Eye (tissue), 1 donor: Measurements from ENCODE around the gene TBC1D1.

Experiments
- DNase-seq: peaks from one replicate; pipeline ENCODE4 v3.0.0-alpha.2; 2015

The TBC1D1 gene

DNA sequence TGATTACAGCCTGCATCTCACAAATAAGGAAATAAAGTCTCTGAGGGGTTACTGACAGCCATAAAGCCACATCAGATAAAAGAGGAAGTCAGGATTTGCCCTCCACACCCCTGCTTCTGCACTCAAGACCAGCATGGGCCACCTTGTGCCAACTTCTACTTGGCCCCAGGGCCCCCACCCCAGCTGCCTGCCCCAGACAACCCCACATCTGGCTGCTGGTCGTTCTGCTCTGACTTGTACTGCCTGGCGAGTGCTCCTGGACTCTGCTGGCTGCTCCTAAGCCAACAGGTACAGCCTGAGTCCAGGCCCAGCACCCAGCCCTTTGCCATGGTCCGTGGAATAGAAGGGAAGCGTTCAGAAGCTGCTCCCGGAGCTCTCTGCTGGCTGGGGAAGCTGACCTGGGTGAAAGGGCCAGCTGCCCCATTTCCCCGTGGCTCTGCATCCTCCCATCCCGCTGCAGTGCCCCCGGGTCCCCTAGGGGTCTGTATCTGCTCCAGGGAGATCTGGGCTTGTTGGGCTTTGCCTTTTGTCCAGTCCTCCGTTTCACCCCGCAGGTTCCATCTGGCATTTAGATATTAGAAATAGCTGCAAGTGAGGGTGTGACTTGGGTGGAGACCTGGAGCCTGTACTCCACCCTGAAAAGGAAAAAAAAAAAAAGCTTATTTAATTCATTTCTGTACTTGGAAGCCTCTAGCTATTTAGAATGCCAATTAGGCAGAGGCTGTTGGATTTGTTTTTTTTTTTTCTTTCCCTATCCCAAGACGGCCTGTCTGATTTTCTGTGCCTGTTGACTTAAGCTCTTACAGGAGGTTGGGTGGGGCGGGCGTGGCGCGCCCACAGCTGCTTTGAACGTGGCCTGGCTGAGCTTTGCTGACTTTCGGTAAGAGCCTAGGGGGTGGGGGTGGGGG lies 264.1 kb downstream of the TBC1D1 start:
- DNase-seq, result no peak

- no peak for DNase-seq
Measured at GRCh38 chr4:38155589-38156294, 264.9 kb downstream of the TBC1D1 start.

- DNase-seq, result no peak
Measured at GRCh38 chr4:38157592-38157991, 266.7 kb downstream of the TBC1D1 start.

- DNase-seq, result peak; percentile 67
Measured at GRCh38 chr4:38160487-38161207, 269.8 kb downstream of the TBC1D1 start.

DNA sequence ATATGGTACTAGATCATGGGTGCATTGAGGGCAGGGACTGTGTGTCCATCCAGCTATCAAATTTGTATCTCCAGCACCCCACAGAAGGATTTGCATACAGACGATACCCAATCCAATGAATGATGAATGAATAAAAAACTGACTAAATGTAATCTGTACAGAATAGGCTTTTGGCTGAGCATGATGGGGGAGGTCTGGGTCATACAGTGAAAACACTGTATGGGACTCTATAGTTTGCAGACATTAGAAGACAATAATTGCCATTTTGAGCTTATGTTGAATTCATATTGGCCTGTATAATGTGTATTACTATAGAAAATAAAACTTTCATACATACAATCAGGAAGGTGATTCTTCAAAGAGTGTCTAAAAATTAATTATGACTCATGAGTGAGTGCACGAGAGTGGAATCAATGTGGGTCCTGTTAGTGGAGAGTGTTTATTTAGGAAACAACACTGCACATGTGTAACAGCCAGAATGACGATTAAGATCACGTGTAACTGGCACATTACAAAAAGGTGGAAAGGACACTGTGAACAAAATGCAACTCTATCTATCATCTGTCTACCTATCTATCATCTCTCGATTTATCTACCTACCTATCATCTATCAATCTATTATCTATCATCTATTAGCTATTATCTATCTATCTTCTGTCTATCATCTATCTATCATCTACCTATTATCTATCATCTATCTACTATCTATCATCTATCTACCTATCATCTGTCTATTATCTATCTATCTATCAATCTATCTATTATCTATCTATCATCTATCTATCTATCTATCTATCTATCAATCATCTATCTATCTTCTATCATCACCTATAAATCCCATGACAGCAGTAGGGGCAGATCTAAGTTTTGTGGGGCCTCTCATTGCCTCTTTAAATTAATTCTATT lies 270.6 kb downstream of the TBC1D1 start:
- DNase-seq, result no peak

GRCh38 chr4:38162240-38162784 lies 271.4 kb downstream of the TBC1D1 start:
- no peak for DNase-seq

DNA sequence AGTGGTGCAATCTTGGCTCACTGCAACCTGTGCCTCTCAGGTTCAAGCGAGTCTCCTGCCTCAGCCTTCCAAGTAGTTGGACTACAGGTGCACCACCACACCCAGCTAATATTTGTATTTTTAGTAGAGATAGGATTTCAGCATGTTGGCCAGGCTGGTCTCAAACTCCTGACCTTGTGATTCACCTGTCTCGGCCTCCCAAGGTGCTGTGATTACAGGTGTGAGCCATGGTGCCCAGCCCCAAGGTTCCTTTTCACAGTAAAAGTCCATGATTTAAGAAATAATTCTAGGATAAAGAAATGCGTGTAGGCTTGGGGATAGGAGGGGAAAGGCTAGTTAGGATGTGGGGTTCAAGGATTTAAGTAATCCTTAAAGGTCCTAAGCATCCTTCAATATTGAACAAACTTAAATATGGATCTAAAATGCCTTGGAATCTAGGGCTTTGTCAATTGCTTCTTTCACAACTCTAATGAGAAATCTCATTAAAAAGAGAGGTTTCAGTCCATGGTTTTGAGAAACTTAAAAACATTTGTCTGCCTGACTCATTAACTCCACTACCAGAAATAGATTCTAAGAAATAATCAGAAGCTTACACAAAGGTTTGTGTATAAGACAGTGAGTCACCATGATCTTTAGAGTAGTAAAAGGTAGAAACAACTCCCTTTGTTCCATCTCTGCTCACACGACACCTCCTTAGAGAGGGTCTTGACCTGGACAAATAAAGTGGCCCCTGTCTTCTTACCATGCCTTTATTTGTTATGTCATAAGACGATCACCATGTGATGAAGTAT lies 272.5 kb downstream of the TBC1D1 start:
- no peak for DNase-seq

GRCh38 chr4:38164346-38164745 lies 273.5 kb downstream of the TBC1D1 start:
- DNase-seq, result no peak

DNA sequence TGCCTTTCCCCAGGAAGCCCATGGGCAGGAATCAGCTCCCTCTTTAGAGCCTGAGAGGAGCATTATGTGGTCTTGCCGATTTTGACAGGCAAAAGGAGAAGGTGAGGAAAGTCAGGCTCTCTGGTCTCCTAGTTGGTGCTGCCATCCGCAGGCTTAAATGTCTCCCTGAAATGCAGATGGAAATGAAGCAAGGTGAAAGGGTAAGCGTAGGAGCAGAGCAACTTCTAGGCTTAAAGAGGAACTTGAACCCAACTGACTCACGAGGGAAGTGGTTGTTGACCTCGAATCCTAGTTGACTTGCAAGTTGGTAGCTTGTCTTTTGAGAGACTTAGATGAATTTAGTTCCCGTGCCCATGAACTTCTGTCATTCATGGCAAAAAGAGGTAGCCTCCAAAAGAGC lies 275.2 kb downstream of the TBC1D1 start:
- no peak for DNase-seq

GRCh38 chr4:38166768-38167167 lies 275.9 kb downstream of the TBC1D1 start:
- DNase-seq, result no peak

DNA sequence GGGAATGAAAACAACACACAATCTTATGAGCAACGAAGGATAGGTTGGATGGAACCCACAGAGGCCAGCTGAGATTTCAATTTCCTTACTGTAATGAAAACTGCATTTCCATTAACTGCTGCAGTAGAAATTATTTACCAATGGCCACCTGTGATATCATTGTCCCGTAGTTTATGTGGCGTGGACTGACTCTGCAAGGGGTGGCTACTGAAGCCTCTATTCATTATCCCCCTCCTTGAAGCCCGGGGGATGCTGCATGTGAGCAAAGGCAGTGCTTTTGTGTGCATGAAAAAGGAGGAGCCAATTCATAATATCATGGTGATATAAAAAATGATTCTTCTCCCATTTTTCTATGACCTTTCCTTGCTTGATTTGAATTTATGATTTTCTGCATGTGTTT lies 277.1 kb downstream of the TBC1D1 start:
- no peak for DNase-seq

GRCh38 chr4:38169524-38169923 lies 278.6 kb downstream of the TBC1D1 start:
- no peak for DNase-seq

DNA sequence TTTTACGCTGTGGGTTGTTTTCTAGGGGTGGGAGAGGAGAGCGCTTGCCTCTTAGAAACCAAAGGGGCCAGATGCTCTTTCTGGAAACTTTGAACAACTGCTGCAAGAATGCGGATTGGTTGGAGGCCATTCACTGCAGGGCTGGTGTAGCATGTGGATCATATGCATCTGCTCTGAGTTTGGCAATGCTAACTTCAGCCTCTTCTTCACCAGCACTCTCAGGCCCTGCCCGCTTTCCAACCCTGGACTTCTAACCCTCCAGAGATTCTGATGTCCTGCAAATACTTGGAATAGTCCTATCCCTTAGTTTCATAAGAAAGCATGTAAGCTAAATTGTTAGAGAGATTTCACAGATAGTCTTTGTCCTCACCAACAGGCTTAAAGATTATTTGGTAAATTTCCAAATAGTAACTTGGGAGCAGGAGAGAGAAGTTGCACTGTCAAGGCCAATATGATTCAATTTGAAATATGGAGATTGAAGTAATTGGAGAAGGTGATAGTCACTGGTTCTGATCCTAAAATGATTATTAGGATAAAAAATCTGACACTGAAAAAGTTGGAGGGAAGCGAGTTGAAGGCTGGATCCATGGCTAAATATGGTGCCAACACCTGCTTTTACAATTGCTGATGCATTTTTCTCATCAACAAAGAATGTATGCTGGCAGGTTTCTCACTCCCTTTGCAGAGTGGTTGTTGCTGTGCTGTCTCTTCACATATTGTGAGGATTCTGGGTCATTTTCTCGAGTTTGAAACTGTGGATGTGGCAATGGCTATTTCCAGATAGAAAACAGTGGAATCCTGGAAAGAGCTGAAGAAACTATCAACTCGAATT lies 279.7 kb downstream of the TBC1D1 start:
- no peak for DNase-seq

GRCh38 chr4:38172078-38172477 lies 281.2 kb downstream of the TBC1D1 start:
- DNase-seq, result no peak

- DNase-seq, result no peak
Measured at GRCh38 chr4:38173935-38174518, 283.1 kb downstream of the TBC1D1 start.

DNA sequence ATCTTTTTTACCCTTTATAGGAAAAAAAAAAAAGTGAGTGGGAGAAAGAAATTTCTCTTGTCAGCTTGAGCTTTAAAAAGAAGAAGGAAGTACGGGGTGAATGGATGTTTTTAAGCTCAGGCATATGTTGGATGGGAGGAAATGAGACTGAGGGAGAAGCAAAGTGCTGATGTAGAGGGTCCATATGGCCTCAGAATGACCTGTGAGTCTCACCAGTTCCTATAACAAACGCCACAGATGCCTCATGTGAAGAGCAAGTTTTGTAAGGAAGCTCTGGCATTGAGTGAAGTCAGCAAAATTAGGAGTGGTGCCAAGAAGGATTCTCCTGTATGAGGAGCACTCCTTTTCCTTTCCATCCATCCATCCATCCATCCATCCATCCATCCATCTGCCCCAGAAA lies 283.9 kb downstream of the TBC1D1 start:
- no peak for DNase-seq

DNA sequence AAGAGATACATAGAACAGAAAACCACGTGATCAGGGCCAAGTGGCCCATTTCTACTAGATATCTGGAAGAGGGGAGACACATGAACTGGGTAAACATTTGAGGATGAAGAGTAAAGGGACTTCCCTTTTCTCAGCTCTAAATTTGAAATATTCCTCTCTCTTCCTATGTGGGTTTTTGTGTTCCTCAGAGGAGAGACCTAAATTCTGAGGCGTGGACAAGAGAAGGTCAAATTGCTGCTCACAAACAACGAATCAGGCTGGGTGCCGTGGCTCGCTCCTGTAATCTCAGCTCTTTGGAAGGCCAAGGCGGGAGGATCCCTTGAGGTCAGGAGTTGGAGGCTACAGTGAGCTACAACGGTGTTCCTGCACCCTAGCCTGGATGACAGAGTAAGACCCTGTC lies 285.3 kb downstream of the TBC1D1 start:
- no peak for DNase-seq

DNA sequence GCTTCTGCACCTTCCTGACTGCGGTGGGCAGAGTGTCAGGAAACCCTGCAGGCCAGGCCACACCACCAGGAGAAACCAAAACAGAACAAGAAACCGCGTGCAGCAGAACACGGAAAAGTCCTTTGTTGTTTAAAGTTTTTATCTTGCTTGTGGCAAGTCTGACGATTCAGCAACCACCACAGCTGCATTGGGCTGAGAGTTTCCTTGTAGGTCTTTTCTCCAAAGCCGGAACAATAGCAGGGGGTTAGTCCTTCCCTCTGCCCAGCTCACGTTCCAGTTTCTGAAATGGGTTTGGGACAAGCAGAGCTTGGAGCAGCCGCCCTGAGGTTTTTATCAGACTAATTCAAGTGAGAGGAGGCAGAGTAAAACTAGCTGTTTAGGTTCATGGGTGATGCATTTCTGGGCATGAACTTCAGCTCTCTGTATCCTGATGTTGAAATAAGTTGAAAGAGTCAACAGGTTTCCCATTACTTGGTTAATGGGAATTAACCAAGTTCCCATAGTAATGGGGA lies 286.2 kb downstream of the TBC1D1 start:
- DNase-seq, result no peak

DNA sequence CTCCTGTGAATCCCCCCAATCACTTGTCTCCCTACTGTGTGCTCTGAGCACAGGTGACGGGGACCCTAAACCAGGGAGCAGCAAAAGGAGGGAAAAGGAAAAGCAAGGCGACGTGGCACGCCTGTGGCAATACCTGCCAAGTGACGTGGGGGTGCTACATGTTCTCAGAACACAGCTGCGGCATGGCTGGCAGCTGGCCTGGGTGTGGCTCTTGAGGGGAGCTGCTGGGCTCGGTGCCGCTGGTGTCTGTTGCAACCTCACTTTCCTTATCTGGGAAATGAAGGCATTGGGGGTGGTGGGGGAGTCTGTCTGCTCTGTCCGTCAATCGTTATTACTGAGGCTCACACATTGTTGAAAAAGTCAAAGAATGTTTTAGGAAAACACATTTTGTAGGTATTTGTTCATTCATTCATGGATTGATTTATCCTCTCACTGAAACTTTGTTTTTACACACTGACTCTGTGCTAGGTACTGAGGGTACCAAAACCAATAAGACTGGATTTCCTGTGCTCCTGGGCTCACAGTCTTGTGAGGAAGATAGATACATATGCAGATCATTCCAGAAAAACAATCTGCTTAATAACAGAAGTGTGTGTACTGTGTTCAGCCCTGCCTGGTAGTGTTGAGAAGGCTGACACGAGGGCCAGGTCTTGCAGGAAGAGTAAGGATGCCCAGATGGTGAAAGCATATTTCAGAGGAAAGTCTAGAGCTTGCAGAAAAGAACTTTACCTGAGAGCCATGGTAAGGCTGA lies 286.9 kb downstream of the TBC1D1 start:
- no peak for DNase-seq
